Panc1 (cell line): ENCODE data around the gene FAM13A.

ENCODE experiments used
- POLR2AphosphoS5 ChIP-seq: IDR thresholded peaks from 2 replicates; pipeline ENCODE4 v1.6.1; 2012; ENCODE audit warnings: mild to moderate bottlenecking, low read depth, low read length, moderate library complexity
- REST ChIP-seq, 2 experiments: IDR thresholded peaks; 2 replicates each; pipeline ENCODE4 v1.6.1; 2011 to 2012; ENCODE audit warnings: low read depth in 2 of 2, control low read depth in 1 of 2, low read length in 1 of 2, mild to moderate bottlenecking in 1 of 2, moderate library complexity in 1 of 2; ENCODE audit not compliant: insufficient read depth in 1 of 2
- SIN3A ChIP-seq: IDR thresholded peaks from 2 replicates; pipeline ENCODE4 v1.6.1; 2012; ENCODE audit warnings: low read depth, mild to moderate bottlenecking, low read length, moderate library complexity, borderline replicate concordance; ENCODE audit not compliant: insufficient read depth
- TCF7L2 ChIP-seq: IDR thresholded peaks from 2 replicates; pipeline ENCODE4 v1.6.1; 2011; ENCODE audit warnings: mild to moderate bottlenecking, low read depth, low read length, inconsistent platforms
- TF ChIP-seq, protein P1 (sequence below): fragments of 450-650 bp; IDR thresholded peaks from 2 replicates; pipeline ENCODE4 v1.5.1; 2017; ENCODE audit warnings: mild to moderate bottlenecking

GRCh38 chr4:88868510-88868909 is 188.5 kb downstream of the FAM13A start:
- TF ChIP-seq, protein P1, sequence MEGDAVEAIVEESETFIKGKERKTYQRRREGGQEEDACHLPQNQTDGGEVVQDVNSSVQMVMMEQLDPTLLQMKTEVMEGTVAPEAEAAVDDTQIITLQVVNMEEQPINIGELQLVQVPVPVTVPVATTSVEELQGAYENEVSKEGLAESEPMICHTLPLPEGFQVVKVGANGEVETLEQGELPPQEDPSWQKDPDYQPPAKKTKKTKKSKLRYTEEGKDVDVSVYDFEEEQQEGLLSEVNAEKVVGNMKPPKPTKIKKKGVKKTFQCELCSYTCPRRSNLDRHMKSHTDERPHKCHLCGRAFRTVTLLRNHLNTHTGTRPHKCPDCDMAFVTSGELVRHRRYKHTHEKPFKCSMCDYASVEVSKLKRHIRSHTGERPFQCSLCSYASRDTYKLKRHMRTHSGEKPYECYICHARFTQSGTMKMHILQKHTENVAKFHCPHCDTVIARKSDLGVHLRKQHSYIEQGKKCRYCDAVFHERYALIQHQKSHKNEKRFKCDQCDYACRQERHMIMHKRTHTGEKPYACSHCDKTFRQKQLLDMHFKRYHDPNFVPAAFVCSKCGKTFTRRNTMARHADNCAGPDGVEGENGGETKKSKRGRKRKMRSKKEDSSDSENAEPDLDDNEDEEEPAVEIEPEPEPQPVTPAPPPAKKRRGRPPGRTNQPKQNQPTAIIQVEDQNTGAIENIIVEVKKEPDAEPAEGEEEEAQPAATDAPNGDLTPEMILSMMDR: no peak
- TF ChIP-seq TCF7L2: no peak
- TF ChIP-seq POLR2AphosphoS5: no peak
- TF ChIP-seq REST (IDR thresholded peaks at IDR 0.05; ENCODE audit: insufficient read depth in 1 of 2, low read depth in 2 of 2, low read length in 1 of 2): no peak
- TF ChIP-seq SIN3A: no peak
